KG1 (cell line): ENCODE results near the gene MCF2L.

ENCODE experiments used
- DNase-seq: peaks from one replicate; lab custom pipeline; 2025; lab: John Stamatoyannopoulos, UW

The MCF2L gene

GRCh38 chr13:112962911-112963625 is 5.9 kb upstream of the MCF2L start:
- DNase-seq = no peak

GRCh38 chr13:112963641-112964040 is 5.4 kb upstream of the MCF2L start:
- DNase-seq = no peak

- no peak for DNase-seq
Measured at GRCh38 chr13:112964971-112965492, 4.0 kb upstream of the MCF2L start.

DNA sequence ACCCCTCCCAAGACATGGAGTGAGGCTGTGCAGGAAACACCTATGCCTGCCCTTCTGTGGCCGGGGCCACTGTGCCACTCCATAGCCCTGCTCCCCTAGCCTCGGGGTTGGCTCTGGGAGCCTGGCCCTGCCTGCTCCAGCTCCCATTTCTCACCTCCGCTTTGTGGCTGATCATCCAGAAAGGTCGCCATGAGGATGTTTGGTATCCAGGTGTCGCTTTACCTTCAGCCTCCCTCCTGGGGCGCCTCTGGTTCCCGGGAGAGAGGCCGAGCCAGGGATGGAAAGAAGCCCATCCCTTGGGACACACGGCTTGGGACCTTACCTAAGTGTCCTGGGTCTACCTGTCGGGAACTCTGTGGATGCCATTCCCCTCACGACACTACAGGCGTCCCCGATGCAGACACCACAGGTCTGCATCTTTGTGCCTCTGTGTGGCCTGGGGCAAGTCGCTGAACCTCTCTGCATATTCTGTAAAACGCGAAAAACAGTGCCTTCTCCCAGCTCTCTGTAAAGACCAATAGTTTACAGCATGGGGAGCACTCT is 3.4 kb upstream of the MCF2L start:
- no peak for DNase-seq

DNA sequence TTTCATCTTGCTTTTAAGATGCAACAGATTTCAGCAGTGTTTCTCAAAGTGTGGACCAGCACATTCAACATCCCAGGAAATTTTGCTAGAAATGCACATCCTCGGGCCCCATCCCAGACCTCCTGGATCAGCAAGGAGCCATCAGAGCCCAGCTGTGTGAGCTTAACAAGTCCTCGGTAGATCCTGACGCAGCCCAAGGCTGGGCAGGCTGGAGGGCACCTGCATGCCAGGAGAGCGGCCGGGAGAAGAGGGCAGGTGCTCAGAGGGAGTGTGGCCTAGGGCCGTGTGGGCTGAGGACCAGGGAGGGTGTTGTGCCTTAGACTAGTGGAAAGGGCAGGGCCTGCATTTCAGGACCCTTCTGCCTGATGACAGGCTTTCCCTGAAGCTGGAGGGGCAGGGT is 2.2 kb upstream of the MCF2L start:
- DNase-seq = no peak

- DNase-seq = no peak
Measured at GRCh38 chr13:112967686-112968379, 1.2 kb upstream of the MCF2L start.

DNA sequence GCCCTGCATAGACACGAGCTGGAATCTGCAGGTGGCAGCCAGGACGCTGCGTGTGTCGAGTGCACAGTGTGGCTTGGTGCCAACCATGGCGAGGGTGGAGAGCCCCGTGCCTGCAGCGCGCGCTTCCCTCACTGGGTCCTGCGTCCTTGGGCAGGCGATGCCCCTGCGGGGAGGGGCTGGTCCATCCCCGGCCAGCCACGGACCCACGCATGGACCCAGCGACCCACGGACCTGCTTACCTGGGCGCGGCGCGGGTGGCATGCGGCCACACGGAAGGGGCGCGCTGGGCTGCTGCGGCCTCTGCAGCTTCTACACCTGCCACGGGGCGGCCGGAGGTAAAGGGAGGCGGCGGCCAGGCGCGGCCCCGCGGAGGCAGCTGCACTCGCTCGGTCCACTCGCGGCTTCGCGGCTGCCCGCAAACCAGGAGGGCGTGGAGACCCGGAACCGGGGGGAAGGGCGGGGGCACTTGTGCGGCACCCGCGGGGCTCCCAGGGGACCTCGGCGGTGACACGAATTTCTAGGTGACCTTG is 569 bp upstream of the MCF2L start:
- DNase-seq = no peak

DNA sequence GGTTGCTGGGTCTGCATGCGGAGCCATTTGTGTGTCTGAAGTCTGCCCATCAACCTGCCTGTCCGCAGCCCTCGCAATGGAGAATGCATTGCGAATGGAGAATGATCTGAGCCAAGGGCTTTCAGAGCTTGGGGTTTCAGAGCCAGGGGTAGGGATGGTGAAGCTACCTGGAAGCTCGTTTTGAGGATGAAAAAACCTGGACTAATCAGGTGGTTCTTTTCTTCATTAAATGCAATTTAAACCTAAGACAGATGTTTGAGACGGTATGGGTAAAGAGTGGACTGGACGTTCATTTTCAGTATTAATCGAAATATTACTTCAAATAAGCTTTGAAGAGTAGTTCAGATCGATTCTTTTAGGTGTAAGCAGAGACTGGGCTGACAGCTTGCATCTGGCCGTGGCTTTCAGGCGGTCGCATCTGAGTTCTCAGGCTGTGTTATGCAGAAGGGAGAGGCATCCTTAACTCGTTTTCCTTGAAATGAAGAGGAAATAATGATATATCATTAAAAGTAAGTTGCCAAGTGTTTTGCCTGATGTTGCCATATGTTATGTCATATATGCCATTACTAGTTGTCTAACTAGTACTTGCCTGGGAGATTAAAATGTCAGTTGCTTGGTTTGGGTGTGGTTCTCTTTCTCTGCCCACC is 801 bp downstream of the MCF2L start:
- no peak for DNase-seq

DNA sequence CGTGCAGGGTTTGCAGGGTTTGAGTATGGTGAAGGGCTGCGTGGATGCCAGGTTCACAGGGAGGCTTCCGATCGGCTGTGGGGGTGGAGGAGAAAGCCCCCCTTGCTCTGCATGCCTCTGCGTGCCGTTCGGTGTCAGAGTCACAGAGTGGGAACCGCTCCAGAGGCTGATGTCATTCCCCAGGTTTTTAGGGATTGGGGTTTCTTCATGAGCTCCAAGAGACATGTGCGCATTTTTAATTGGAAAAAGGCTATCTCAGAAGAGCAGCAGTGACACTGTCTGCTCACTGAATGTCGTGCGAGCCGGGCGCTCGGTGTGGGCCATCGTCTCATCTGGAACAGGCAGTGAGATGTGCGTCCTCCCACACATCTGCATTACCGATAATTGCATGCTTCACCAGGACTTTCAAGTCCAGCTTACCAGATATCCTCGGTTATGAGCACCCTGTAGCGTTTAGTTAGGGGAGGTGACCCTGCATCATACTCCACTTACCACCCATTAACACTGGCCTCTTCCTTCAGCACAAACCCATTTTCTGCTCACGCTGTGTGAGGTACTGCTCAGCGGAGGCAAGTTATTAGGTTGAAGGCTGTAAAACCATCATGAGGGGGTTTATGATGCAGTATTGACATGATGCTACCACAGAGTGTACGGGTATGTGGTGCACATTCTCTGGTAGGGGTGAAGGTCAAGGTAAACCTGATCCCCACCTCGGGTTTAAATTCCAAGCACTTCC is 1.7 kb downstream of the MCF2L start:
- DNase-seq = no peak

DNA sequence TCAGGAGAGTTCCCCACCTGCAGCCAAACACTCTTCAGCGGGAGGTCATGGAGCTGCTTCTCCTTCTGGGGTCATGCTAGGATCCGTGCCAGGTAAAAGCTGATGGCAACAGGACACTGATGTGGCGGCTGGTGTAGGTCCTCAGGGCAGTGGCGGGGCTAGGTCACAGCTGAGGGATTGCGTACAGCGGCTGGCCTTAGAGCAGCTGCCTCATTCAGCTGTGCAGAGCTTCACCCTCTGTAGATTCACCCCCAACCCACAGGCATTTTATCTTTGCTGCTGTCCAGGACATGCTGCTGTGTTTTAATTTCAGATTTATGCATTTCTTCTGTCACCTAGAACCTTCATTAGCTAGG is 2.3 kb downstream of the MCF2L start:
- no peak for DNase-seq

GRCh38 chr13:112972258-112972657 is 3.2 kb downstream of the MCF2L start:
- no peak for DNase-seq

DNA sequence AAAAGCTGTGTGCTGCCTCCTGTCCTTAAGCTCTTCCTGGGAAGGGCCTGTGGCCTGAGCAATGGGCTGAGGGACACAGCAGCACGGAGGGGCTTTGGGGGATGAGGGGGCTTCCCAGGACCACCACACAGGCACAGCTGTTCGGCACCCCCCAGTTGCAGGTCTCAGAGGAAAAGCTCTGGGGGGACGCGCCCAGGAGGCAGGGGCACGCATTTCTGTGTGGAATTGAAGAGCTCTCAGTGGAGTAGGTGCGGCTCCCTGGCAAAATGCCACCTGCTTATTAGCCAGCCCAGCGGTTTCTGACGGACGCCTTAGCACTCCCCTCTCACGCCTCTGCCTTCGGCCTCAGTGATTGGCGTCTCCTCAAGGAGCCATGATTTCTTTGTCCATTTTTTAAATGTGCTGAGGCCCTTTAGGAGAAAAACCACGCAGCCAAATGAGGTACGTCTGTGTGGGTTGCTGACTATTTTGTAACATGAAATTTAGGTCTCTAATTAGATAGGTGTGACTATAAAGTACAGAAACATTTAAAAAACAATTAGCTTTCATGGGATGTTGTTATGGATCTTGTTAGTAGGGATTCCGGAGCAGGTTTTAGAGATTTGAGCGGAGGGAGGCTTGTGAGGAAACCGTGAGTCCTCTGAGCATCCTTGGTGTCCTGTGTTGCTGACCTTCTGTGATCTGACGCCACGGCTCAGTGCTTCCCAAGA is 4.0 kb downstream of the MCF2L start:
- DNase-seq = no peak

DNA sequence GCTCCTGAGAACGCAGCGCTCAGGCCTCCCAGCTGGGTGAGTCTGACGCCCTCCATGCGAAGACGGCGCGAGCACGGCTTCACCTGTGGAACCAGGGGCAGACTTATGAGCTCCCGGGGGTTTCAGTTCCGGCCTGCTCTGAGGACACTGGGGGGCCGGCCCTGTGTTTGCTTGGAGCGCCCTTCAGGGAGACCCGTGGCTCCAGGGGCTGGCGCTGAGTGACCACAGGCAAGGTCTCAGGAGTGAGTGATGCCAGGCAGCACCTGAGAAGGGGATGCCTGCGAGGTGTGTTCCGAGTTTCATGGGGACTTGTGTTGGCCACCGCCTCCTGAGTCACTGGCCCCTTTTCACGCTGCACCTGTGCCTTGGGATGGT is 4.5 kb downstream of the MCF2L start:
- DNase-seq = no peak

- DNase-seq = no peak
Measured at GRCh38 chr13:112974125-112974524, 5.1 kb downstream of the MCF2L start.

- no peak for DNase-seq
Measured at GRCh38 chr13:112974671-112975070, 5.7 kb downstream of the MCF2L start.

DNA sequence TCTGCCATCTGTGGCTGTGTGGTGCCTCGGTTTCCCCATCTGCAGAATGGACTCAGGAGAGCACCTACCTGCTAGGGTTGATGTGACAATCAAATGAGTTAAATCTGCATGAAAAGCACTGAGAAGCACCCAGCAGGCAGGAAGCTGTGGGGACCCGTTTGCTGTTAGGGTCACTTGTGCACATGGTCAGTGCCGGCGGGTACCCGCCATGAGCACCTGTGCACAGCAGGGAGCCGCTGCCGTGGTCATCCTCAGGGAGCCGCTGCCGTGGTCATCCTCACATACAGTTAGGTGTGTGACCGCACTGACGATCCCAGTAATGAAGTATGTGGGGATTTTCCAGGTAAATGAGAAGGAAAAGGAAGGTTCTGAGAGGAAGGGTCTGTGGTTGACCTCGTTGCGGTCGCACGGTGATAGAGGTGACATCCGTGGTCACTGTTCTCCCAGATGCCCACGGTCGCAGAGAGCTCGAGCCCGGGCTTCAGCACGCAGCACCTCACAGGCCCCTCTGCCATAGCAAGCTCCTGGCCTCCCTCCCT is 6.5 kb downstream of the MCF2L start:
- no peak for DNase-seq

GRCh38 chr13:112976526-112976925 is 7.5 kb downstream of the MCF2L start:
- no peak for DNase-seq

GRCh38 chr13:112977091-112977490 is 8.1 kb downstream of the MCF2L start:
- no peak for DNase-seq

GRCh38 chr13:112977525-112977924 is 8.5 kb downstream of the MCF2L start:
- DNase-seq = no peak

DNA sequence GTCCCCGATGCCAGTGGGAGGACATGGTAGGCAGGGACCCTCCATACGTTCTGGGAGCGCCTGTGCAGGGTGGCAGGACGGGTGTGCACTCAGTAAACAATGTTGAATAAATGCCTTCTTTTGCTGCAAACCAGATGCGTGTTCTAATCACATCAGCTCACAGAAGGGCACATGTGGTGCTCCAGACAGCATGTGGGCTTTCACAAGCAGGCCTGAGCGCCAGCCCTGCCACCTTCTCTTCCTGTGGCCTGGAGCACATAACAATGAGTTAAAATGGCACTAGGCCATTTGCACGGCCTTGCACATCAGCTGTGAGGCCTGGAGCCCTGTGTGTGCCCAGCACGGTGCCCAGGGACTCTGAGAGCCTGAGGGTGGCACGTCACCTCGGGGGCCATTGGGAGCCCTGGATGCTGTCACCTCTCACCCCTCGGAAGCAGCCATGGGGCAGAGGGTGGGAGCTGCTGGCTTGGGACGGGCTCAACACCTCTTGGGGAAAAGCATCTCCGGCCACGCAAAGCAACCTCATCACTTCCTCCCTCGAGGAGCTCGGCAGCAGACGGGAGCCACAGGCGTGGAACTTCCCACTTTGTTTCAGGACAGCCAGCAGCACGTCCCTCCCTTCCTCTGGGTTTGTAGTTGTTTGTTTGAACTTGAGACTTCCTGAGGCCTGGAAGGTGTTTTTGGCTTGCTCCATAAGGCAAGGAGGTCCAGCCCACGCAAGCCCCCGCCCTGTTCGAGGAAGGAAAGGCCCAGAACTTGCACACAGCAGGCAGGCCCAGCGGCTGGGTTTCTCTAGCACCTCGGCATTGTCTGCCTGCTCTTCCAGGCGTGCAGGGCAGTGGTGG is 9.8 kb downstream of the MCF2L start:
- DNase-seq = no peak
